ENCODE measurements around the gene MTMR3.
"Not testable (repeated sequence)": the region's sequence is repeated elsewhere in the genome, so short reads cannot be mapped to it uniquely, and the experiment has no call there.

The MTMR3 gene

DNA sequence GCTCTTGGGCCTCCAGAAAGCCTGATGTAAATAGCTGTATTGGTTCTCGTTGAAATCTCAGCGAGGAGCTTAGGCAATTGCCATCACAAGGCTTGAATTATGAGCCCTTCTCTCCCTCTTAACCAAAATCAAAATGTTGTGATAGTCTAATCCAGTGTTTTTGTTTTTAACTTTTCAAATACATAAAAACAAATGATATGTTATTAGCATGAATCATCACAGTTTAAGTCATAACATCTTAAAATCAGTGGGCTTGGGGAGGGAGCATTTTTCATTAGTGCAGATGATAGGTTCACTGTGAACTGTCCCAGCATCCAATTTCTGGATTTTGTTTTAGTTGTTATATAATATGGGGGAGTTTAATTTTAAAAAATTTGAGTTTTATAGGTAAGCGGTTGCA, 148.4 kb downstream of the MTMR3 start:
- DNase-seq: no peak

DNA sequence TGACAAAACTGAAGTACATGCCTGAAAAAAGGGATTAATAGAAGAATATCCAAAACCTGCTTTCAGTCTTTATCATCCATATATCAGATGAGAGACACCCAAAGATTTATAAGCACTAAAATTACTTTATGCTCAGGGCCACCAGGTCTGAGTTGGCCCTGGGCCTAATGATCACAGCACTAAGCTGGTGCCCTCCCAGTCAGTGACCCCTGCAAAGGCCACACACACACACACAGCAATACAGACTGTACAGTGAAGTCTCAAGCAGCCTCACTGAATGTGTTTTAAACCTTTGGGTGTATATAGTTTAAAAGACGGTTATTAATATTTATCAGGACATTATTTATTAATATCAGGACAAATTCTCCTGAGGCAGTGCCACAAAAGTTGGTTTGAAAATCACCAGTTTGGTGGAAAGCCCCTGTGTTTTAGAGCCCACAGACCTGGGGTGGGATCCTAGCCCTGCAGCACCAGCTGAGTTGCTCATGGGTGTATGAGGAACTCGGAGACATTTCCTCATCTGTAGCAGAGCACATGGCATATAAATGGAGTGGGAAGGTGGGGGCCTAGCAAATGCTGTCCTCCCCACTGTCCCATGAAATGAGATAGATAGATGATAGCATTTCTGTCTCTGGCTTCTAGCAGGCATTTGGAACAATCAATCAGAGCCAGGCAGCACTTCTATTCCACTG, 148.9 kb downstream of the MTMR3 start:
- no peak for DNase-seq

DNA sequence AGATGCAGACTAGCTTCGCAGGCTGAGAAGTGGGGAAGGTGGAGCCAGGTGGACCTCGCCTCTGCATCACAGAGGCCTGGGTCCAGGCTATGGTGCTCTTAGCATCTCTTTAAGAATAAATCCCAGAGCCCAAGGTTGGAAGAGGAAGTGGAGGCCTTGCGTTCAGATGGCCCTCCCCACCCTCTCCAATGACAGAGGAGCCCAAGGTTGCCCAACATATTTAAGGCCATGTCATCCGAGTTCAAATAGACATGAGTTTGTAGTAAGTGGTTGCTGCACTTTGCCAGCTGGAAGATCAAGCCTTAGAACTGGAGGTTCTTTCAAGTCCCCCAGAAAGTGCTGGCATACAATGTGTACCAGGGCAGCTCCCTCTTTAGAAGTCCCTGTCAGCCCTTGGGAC, 150.2 kb downstream of the MTMR3 start:
- no peak for DNase-seq

DNA sequence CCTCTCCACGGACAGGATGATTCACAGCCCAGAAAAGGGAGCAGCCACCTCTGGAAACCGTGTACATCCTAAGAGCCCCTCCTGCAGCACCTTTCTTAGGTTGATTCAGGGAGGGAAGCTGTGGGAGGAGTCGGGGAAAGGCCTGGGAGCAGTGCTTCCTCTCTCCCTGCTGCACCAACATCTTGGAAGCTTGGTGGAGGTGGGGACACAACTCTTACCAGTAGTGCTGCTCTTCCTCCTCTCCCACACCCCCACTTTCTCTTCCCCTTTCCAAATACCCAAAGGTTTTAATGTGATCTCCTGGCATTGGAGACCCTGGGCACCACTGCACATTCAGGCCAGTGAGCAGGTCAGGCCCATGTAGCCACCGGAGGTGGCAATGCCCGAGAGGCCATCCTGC, 150.9 kb downstream of the MTMR3 start:
- DNase-seq: no peak

DNA sequence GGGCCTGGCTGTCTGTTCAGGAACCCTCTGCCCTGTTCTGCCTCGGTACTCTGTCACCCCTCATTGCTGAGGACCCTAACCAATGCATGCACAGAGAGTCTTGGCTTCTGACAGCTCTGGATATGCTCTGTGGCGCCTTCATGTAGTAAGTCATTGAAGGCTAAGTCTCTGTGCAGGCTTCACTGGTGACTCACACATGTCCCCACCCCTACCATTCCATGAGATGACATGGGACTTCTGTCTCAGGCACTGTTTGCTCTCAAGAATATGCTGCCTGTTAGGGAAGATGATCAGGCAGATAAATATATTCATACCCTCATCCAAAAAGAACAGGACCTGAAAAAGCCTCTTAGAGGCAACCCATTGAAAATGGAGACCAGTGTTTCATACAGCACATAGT, 153.7 kb downstream of the MTMR3 start:
- no peak for DNase-seq

DNA sequence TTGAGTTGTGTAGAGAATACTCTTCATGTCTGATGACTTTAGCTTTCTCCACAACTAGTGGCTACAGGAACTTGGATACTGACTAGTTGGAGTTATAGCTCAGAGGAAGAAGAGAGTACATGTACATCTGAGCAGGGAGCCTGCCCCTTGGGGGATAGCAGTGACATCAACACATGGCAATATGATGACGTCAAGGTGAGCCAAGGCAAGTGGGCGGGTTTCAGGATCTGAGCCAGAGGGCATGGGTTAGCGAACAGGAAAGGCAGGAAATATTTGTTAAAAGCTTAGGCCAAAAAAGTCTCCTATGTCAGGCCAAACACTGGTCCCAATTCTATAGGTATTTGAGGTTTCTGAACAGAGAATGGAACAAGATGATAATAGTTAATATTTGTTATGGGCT, 155.2 kb downstream of the MTMR3 start:
- no peak for DNase-seq

DNA sequence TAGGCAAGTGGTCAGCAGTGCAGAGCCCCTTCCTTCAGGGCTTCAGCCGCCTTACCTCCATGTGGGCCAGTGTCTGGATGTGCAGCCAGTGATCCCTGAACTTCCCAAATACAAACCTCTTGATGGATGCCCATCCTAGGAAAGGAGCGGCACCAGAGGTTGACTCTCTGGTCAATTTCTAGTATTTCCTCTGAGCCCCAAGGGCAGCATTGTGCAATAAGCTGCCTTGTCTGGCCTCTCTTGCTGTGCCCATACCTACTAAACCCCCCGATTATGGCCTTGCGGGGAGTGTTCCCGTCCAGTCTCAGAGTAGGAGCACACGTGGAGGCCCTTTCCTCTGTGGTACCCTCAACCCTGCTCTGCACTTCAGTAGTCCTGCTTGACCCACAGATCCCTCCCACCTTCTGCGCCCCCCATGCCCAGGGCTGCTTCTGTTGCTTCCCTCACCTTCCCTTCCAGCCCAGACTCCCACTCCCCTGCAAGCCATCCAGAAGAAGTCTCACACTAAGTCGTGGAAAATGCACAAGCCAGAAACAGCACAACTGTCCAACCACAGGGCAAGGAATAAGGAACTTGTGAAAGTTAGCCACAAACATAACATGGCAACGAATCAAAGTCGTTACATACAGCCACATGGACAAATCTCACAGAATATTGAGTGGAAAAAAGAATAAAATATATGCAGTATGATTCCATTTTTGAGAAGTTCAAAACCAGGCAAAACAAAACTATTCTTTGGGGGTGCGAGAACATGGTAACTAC, 157.7 kb downstream of the MTMR3 start:
- no peak for DNase-seq

DNA sequence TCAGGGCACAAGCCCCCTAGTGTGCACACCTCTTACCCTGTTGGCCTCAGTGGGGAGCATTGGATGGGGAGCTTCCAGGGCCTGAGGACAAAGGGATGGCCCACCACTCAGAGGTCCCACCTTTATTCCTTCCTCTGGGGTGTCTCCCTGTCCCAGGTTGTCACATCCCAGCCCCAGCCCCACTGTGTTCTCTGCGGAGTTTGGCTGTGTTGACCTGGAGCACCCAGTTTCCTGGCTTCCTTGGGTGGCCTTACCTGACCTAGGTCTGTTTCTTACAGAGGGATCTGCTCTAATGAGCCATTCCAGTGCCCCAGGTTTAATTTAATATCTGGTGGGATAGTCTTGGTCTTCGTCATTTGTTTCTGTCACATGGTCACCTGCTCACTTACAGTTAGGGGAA, 158.5 kb downstream of the MTMR3 start:
- no peak for DNase-seq

DNA sequence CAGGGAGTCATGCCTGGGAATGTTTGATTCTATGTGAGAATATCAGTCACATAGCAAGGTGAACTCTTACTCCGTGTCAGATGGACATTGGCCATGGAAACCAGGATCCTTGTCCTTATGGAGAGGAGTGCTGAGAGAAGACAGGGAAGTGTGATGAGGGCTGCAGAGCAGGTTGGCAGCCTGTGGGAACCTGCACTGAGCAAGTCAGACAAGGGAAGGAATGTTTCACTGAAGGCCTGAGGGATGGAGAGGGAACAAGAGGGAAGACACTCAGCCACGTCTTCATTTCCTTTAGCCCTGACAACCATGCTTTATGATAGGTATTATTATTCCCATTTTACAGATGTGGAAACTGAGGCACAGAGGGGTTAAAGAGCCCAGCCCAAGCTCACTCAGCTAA, 158.9 kb downstream of the MTMR3 start:
- DNase-seq: no peak

DNA sequence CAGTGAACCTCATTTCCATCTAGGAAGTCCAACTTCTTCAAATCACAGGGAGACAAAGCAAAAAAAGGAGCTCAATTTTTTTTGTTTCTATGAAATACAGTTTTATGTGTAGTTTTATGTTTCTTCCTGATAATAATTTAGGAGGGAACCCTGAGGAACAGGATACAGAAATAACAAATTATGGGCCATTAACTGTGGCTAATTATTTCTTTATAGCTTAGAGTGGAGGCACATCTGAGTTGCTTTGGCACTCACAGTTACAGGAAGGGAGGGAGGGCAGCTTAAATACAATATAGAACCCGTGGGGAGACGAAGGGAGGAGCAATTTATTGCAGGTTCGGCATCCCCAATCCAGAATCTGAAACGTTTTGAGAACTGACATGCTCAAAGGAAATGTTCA, 160.2 kb downstream of the MTMR3 start:
- DNase-seq: no peak

DNA sequence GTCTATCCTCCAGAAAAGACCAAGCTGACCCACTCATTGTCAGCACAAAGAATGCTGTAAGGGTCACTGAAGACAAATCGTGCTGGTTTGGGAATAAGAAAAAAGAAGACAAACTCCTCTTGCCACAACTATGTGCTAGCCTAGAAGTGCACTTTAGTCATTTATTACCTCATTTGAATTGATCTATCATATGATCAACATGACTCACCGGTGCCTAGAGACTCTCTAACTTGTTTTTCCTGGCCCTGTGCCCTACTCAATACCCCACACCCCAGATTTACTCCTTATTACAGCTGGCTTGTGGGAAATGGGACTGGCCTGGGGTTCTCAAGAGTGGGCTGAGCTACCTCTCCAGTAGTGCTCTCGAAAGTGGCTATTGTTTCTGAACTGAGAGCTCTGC, 161.4 kb downstream of the MTMR3 start:
- no peak for DNase-seq

DNA sequence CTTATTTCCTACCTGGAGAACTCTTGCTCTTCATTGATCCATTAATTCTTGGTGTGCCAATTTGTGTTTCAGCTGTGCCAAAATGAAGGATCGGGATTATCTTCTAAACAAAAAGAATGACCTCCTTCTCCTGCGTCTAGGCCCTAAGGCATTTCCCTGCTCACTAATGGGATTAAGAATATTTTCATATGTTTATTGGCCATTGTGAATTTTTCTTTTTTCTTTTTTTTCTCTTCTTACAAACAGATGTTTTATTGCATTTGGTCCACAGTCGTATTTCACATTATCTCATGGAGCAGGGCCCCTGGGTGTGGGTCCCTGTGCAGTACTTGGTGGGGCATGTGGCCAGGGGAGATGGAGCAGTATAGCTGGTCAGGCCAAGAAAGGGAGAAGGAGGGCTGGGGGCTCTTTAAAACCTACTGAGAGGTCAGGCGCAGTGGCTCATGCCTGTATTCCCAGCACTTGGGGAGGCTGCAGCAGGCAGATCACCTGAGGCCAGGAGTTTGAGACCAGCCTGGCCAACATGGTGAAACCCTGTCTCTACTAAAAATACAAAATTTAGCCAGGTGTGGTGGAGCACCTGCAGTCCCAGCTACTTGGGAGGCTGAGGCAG, 162.0 kb downstream of the MTMR3 start:
- no peak for DNase-seq

DNA sequence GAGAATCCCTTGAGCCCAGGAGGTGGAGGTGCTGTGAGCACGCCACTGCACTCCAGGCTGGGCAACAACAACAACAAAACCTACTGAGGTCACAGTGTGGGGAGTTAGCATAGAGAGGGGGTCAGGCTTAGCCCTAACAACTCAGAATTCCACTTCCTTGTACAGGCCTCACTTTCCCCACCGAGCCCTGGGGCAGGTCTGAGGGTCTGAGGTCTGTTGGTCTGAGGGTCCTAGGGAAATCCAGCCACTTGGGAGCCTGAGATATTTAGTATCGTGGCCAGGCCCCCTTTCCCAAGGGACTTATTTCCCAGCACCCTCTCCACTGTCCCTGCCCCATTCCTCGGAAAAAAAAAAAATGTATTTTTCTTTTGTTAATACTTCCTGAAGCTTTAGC, 162.5 kb downstream of the MTMR3 start:
- no peak for DNase-seq

DNA sequence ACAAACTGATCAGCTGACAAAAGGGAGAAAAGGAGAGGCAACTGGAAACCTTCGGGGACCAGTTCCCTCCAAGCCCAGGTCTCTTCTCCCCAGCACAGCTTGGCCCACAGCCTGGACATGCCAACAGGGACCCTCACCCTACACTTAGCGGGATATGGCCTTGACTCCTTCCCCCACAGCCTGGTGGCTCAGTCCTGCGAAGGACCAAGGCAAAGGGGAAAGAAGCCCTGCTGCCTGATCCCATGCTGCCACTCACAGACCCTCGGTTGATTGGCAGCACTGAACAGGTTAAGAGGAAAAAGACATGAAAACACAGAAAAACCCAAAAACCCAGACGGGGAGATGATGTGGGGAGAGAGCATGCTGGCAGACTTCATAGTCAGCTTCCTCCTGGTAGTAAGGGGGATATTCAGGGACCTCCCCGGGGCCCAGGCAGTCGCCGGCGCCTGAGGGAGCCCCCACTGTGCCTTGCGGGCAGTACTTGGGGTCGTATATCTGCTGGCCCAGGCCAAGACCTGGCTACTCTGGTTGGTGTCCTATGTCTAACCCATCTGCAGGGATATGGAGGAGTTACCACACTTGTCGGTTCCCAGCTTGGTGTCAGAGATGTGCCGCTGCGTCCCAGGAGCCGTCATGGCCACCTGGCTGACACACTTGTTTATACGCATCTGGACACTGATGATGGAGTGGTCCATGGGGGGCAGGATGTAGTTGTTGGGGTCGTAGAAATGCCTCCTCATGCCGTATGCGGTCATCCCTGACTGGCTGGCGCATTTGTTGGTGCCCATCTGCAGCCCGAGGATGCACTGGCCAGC, 163.1 kb downstream of the MTMR3 start:
- no peak for DNase-seq

DNA sequence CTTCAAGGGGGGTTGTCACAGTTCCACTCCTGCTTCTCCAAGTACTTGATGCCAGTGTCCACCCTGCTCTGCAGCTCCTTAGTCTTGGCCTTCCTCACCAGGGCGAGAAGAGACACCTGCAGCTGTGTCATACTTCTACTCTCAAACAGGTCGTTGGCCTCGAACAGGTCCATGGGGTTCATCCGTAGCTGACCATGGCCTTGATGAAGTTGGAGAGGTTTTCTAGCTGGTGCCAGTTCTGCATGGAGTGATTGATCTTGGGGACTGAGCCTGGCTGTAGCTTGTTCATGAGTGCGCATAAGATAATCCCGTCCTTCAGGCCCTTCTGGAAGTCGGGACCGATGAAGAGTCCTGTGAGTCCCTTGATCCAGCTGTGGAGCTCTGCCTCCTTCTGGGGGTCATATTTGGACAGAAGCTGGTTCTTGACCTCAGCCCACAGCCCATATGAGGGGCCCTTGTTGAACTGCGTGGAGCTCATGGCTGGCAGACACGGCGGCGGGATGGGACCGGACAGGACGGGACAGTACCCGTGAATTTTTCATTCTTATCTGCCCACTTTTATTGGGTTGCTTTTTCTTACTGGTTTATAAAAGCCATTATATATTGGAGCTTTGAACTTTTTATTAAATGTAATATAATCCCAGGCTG, 163.9 kb downstream of the MTMR3 start:
- DNase-seq: no peak

DNA sequence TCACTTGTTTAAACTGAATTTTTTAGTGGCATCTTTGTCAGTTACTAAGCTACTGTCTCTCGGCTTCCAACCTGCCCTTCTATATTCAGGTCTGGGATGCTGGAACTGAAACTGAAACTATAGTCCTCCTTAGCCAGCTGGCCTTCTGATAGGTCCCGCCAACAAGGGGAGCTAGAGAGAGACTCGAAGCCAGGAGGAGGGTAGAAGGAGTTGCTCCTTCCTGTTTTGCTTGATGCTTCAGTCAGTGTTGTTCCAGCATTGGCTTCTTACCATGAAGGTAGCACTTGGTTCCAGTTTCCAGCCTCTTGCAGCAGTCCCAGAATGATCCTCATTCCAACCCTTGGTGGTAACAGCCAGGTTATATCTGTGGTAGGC, 164.4 kb downstream of the MTMR3 start:
- DNase-seq: no peak

DNA sequence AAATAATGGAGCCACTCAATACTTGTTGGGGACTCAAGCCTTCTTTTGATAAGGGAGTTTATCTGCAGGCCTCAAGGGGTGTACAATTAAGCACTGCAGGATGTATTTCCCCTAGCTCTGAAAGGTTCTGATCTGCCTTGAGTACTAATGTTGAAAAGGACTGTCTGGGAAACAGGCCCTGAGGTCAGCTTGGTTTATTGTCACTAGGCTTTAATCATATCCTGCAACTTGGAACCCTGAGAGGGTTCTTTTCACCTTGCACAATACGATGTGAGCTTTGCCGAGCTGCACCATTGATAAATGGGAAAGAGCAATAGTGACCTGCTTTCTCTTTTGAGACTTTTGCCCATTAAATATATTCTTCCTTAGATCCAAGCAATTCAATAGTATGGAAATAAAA, 165.7 kb downstream of the MTMR3 start:
- no peak for DNase-seq

DNA sequence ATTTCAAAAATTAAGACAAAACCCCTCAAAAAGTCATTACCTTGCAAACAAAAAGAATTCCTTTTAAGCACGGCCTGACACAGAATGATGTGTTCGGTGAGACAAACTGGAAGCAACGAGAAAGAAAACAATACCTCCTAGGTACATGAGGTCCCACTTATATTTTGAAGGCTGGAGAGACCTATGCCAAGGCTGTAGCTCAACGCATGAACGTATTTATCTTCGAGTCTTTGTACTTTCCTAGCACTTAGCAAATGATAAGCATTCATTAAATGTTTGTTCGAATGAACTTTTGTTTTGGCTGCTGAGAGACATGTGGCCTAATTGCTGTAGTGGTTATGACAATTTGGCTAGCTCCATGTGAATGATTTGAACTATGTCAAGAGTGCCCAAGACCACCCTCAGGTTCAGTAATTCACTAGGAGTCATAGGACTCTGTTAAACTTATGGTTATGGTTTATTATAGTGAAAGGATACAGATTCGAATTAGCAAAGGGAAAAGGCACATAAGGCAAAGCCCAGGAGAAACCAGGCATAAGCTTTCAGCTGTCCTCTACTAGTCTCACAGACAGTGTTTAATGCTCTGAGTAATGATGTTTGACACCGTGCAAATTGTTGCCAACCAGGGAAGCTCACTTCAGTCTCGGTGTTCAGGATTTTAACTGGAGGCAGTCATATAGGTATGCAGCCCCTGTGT, 171.2 kb downstream of the MTMR3 start:
- no peak for DNase-seq

DNA sequence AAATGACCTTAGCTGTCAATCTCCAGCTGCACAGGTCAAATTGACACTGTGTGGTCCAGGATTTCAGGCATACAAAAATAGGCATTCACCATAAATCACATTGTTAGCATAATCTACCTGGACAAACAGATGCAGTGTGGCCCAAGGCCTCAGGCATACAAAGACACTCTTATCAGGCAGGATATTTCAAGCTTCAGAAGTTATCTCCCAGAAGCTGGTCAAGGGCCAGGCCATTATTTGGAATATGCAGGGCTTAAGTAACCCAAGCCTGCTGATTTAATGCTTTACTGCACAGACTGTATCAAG, 171.7 kb downstream of the MTMR3 start:
- DNase-seq: no peak

DNA sequence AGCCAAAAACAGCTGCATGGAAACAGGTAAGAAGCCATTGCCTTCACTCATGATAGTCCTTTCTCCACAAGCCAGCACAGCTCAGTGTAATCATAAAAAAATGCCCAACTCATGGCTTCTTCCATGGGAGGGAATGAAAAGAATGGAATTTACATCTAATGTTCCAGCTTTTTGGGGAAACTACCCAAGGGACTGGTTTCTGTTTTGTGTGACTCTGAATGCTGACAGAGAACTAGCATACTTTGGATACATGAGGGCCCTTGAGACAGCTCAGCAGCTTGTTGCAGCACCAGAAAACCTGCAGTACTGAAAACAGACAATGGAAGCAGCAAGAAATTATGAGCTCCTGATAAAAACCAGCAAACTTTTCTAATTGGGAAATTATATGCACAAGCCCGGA, 173.0 kb downstream of the MTMR3 start:
- DNase-seq: no peak

DNA sequence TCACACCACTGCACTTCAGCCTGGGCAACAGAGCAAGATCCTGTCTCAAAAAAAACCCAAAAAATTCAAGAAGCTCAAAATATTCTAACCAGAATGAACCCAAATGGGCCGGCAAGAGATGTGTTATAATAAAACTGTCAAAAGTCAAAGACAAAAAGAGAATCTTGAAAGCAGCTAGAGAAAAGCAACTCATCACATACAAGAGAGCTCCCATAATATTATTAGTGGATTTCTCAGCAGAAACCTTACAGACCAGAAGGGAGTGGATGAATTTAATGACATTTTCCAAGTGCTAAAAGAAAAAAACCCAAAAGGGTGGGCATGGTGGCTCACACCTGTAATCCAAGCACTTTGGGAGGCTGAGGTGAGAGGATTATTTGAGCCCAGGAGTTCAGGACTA, 174.4 kb downstream of the MTMR3 start:
- no peak for DNase-seq

DNA sequence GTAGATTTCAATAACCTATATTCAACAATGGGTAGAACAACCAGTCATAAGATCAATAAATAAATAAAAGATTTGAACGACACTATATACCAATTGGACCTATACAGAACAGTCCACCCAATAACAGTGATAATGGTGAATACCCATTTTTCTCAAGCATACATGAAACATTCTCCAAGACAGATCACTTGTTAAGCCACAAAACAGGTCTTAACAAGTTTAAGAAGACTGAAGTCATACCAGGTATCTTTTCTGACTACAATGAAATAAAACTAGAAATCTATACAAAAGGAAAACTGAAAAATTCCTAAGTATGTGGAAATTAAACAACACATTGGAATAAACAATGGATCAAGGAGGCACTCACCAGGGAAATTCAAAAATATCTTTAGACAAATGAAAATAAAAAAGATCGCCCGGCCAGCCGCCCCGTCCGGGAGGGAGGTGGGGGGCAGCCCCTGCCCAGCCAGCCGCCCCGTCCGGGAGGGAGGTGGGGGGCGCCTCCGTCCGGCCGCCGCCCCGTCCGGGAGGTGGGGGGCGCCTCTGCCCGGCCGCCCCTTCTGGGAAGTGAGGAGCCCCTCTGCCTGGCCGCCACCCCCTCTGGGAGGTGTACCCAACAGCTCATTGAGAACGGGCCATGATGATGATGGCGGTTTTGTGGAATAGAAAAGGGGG, 176.5 kb downstream of the MTMR3 start:
- not testable (repeated sequence) for DNase-seq
